A673 (cell line): ENCODE data around the gene PISD.
"Not testable (repeated sequence)": the region's sequence is repeated elsewhere in the genome, so short reads cannot be mapped to it uniquely, and the experiment has no call there.

ENCODE experiments used
- EZH2 ChIP-seq: fragments of 200-600 bp; sonication (generic); IDR thresholded peaks from 2 replicates; pipeline ENCODE4 v1.6.1; 2017; ENCODE audit warnings: borderline replicate concordance, low read depth, mild to moderate bottlenecking, mixed read lengths, antibody characterized with exemption, low read length; ENCODE audit not compliant: poor library complexity, severe bottlenecking
- TF ChIP-seq, protein P1 (sequence below): fragments of 300-800, 200-600 bp; sonication (generic); conservative IDR thresholded peaks from 2 replicates; pipeline ENCODE4 v1.5.1; 2017; ENCODE audit warnings: low read depth, mild to moderate bottlenecking, antibody characterized with exemption, low read length, moderate library complexity, mixed read lengths

DNA sequence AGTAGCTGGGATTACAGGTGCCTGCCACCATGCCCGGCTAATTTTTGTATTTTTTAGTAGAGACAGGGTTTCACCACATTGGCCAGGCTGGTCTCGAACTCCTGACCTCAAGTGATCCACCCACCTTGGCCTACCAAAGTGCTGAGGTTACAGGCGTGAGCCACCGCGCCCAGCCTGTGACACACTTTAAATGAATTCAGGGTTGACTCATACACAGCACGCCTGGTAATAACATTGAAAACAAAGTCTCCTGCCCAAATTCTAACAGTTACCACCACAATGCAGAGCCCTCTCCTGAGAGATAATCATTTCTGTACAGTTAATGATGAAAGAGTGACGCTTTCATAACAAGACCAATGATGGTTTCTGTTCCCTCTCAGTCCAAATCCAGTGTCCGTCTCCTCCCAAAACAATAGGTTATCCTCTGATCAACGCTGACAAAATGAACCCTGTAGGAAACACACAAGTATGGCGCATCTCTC is 1.1 kb downstream of the PISD start:
- not testable (repeated sequence) for TF ChIP-seq EZH2
- TF ChIP-seq, protein P1, sequence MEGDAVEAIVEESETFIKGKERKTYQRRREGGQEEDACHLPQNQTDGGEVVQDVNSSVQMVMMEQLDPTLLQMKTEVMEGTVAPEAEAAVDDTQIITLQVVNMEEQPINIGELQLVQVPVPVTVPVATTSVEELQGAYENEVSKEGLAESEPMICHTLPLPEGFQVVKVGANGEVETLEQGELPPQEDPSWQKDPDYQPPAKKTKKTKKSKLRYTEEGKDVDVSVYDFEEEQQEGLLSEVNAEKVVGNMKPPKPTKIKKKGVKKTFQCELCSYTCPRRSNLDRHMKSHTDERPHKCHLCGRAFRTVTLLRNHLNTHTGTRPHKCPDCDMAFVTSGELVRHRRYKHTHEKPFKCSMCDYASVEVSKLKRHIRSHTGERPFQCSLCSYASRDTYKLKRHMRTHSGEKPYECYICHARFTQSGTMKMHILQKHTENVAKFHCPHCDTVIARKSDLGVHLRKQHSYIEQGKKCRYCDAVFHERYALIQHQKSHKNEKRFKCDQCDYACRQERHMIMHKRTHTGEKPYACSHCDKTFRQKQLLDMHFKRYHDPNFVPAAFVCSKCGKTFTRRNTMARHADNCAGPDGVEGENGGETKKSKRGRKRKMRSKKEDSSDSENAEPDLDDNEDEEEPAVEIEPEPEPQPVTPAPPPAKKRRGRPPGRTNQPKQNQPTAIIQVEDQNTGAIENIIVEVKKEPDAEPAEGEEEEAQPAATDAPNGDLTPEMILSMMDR: not testable (repeated sequence)
